GM12872 (cell line): ENCODE data around the gene TPRG1L.

Experiments
- TF ChIP-seq, protein P1 (sequence below): IDR thresholded peaks from 3 replicates; pipeline ENCODE4 v1.5.1; 2011; ENCODE audit warnings: low read depth, mild to moderate bottlenecking, low read length, moderate library complexity; ENCODE audit not compliant: insufficient read depth

Gene TPRG1L

DNA sequence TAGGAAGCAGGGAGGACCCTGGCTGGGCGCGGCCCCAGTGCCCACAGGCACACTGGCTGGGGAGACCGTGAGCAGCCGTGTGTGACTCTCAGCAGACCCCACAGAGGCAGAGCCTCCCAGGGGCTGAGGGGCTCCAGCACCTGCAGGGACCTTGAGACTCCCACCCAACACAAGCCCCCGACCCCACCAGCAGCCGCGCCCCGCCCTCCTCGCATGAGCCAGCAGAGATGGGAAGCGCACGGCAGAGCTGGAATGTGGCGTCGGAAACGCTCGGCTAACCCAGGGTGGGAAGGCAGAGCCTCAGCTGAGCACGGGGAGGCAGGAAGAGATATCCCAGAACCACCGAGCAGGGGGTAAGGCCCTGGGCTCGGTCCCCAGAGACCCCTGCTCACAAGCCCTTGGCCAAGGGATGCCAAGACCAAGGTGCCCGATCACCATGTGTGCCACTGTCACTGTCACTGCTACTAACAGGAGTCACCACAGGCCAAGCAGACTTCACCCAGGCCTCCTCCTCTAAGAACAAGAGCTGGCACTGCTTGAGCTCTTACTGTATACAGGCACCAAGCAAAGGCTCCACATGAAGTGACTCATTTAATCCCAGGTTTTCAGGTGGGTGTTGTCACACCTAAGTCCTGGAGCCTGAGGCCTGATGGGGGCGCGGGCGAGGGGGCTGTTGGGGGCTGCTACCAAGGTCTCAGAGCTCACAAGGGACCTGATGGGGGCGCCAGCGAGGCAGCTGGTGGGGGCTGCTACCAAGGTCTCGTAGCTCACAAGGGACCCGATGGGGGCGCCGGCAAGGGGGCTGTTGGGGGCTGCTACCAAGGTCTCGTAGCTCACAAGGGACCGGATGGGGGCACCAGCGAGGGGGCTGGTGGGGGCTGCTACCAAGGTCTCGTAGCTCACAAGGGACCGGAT, 33.6 kb upstream of the TPRG1L start:
- TF ChIP-seq, protein P1, sequence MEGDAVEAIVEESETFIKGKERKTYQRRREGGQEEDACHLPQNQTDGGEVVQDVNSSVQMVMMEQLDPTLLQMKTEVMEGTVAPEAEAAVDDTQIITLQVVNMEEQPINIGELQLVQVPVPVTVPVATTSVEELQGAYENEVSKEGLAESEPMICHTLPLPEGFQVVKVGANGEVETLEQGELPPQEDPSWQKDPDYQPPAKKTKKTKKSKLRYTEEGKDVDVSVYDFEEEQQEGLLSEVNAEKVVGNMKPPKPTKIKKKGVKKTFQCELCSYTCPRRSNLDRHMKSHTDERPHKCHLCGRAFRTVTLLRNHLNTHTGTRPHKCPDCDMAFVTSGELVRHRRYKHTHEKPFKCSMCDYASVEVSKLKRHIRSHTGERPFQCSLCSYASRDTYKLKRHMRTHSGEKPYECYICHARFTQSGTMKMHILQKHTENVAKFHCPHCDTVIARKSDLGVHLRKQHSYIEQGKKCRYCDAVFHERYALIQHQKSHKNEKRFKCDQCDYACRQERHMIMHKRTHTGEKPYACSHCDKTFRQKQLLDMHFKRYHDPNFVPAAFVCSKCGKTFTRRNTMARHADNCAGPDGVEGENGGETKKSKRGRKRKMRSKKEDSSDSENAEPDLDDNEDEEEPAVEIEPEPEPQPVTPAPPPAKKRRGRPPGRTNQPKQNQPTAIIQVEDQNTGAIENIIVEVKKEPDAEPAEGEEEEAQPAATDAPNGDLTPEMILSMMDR = no peak

DNA sequence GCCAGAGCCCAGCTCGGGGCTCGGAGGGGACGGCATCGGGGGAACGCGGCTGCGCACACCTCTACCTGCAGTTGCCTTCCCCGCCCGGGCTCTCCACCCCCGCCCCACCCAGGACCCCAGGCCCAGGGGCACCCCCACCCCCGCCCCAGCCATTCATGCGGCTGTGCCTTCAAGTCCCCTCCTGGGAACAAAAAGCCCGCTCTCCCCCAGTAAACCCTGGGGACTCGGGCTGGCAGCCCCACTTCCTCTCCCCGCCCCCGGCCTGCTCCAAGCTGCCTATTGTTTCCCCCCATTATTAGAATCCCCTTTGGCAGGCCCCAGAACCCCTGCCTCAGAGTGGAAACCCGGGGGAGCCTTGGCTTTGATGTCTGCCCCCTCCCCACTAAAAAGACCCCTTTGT, 31.5 kb upstream of the TPRG1L start:
- TF ChIP-seq, protein P1 = no peak

DNA sequence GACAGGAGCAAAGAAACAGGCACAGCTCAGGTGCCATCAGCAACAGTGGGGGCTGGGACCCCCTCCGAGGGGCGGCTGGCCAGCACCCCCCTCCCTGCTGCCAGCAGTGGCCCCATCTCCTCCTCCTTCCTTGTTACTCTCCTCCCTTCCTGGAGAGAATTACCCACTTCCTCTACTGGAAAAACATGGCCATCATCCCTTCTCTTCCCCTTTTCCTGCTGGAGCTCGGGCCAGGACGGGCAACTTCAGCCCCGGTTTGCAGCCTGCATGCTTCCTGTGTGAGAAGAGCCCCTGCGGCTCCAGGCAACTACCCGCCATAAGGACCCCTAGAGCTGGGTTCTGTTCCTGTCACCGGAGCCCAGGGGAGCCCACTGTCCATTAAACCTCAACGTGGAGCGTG, 31.1 kb upstream of the TPRG1L start:
- TF ChIP-seq, protein P1 = no peak

DNA sequence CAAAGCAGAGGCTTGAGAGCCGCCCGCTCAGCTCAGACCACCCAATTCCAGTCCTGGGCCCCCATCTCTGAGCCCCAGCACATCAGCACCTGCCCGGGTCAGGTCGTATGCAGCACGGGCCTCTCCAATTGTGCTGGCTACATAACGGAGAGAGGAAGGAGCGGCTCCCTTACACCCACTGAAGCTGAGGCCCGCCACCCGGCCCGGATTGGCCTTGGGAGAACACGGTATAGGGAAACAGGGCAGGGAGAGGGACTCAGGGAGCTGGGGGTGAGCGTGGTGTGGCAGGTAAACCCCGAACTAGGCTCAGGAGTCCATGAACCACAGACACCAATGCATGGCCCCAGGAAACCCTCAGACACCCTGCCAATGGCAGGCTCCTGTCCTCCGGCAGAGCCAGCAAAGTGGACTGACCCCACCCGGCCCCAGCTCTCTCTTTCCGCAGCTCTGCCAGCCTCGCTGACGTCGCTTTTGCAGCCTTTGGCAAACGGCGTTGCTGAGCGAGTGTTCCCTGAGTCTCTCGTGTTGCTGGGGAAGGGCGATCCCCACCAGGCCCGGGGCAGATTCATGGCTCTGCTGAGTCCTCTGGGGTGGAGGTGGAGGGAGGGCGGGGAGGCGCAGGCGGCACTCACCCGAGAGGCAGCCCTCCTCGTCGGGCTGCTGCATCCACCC, 30.0 kb upstream of the TPRG1L start:
- TF ChIP-seq, protein P1 = no peak

DNA sequence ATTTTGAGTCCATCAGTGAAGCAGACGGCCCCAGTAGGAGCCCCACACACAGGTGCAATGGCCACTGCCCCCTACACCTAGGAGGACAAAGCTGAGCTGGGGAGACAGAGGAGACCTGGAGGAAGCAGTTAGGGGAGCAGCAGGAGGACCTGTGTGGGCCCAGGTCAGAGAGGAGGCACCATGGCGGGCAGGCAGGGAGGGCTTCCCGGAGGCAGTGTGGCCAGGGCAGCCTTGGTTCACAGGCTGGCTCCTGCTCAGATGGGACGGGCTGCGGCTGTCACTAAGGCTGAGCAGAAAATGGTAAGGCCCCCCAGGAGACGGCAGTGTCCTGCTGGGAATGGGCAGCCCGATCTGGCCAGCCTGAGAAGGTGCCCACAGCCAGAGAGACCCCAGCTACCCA, 28.9 kb upstream of the TPRG1L start:
- TF ChIP-seq, protein P1 = no peak

DNA sequence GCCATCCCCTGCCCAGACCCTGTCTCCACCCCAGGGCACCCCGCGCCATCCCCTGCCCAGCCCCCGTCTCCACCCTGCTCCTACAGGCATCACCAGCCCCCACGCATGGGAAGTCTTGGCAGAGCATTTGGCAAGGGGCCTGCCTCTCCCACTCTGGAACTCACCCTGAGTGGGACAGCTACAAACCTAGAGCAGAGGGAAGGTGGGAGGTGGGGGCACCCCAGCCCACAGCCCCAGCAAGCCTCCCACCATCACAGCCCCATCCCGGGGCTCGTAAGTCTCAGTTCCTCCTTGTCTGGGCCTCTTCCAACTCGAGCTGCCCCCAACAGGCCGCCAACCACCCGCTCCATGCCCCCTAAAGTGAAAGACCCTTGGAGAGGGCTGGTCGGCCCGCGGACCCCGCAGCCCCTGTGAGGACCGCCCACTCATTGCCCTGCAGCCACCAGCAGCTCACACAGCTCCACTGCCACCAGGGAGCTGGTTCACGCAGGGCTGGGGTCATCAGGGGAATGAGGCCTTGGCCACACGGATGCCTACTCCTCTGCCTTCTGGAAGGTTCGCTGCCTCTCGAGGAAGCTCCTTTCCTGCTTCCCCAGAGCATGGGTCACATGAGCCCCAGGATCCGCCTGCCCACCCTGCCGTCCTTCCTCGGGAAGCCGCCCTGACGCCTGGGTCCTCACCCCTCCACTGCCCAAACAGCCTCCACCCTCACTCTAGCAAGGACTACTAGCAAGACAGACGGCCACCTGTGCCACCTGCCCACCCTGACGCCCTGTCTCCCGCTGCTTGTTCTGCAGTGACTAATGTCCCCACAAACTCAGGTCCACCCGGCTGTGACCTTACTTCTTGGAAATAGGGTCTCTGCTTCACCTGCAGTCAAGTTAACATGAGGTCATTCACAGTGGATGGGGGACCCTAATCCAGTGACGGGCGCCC, 27.9 kb upstream of the TPRG1L start:
- TF ChIP-seq, protein P1 = no peak

DNA sequence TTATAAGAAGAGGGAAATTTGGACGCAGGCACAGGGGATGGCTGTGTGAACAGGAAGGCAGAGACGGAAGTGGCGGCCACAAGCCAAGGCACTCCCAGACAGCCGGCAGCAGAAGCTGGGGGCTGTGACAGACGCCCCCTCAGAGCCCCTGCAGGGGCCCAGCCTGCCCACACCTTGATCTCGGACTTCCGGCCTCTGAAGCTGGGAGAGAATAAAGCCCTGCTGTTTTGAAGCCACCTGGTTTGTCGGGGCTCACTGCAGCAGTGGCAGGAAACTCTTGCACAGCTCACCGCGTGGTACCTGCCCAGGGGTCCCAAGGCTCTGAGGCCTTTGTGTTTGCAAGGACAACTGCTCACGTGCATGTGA, 27.2 kb upstream of the TPRG1L start:
- TF ChIP-seq, protein P1 = no peak
